Neural progenitor cell (in vitro differentiated cells): Measurements from ENCODE around the gene ABLIM2.

Source experiments
- CTCF ChIP-seq: fragments of 200-600 bp; sonication (generic); IDR thresholded peaks from 2 replicates; pipeline ENCODE4 v1.5.1; 2017; ENCODE audit warnings: antibody characterized with exemption, mild to moderate bottlenecking
- EZH2 ChIP-seq: fragments of 200-600 bp; sonication (generic); IDR thresholded peaks from 2 replicates; pipeline ENCODE4 v1.6.1; 2017; ENCODE audit warnings: antibody characterized with exemption, mild to moderate bottlenecking, moderate library complexity

GRCh38 chr4:8008391-8008790 lies 150.2 kb downstream of the ABLIM2 start:
- TF ChIP-seq EZH2 (no peak), CTCF (no peak)
